ENCODE measurements around the gene GNPTAB.

The GNPTAB gene

DNA sequence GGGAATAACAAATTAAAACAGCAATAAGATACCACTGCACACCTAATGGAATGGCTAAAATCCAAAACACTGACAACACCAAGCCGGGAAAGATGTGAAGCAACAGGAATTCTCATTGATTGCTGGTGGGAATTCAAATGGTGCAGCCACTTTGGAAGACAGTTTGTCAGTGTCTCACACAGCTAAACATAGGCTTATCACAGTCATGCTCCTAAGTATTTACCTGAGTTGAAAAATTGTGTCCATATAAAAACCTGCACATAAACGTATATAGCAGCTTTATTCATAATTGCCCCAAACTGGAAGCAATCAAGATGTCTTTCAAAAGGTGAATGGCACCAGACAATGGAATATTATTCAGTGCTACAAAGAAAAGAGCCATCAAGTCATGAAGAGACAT is 21.6 kb downstream of the GNPTAB start:
- Histone ChIP-seq H3K4me1 (no peaks in the 10 kb centered on the region), H3K36me3 (no peaks in the 10 kb centered on the region), H3K4me3 (ENCODE audit: low read depth, low read length) (no peak overlapping the region), H3K27me3 (no peaks in the 10 kb centered on the region), H3K9me3 (no peaks in the 10 kb centered on the region)
- no peak for DNase-seq
- TF ChIP-seq, protein P1, sequence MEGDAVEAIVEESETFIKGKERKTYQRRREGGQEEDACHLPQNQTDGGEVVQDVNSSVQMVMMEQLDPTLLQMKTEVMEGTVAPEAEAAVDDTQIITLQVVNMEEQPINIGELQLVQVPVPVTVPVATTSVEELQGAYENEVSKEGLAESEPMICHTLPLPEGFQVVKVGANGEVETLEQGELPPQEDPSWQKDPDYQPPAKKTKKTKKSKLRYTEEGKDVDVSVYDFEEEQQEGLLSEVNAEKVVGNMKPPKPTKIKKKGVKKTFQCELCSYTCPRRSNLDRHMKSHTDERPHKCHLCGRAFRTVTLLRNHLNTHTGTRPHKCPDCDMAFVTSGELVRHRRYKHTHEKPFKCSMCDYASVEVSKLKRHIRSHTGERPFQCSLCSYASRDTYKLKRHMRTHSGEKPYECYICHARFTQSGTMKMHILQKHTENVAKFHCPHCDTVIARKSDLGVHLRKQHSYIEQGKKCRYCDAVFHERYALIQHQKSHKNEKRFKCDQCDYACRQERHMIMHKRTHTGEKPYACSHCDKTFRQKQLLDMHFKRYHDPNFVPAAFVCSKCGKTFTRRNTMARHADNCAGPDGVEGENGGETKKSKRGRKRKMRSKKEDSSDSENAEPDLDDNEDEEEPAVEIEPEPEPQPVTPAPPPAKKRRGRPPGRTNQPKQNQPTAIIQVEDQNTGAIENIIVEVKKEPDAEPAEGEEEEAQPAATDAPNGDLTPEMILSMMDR (IDR thresholded peaks at IDR 0.05; ENCODE audit: low read depth, low read length) = no peak

DNA sequence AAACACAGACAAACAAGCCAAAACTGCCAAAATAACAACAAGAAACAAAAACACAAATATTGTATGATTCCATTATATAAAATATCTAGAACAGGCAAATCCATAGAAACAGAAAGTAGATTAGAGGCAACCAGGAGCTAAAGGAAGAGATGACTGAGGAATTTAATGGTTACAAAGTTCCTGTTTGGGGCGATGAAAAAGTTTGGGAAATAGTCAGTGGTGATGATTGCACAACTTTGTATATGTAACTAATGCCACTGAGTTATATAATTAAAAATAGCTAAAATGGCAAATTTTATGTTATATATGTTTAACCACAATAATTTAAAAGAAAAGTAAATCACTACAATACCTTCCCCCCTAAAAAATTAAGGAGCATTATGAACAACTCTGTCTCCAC is 24.5 kb downstream of the GNPTAB start:
- no peaks in the 10 kb centered on the region for H3K27me3 ChIP-seq
- no peaks in the 10 kb centered on the region for H3K4me1 ChIP-seq
- TF ChIP-seq, protein P1 (IDR thresholded peaks at IDR 0.05; ENCODE audit: low read depth, low read length) = no peak
- DNase-seq = no peak
- no peak overlapping the region for H3K4me3 ChIP-seq (ENCODE audit: low read depth, low read length)
- no peaks in the 10 kb centered on the region for H3K9me3 ChIP-seq
- no peaks in the 10 kb centered on the region for H3K36me3 ChIP-seq

DNA sequence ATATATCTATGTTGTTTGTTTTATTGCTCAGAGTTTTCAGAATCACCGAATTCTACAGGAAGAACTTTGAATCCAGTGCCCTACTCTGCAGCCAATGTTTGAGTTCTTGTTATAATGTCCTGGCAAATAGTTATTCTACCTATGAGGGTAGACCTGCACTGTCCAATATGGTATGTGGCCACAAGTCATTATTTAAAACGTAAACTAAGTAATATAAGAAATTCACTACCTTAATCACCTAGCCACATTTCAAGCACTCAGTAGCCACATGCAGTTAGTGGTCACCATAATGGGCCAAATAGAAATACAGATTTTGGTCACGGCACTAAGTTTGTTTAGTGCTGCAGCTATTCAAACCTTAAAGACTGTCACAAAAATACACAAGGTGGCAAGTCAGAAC is 26.4 kb downstream of the GNPTAB start:
- TF ChIP-seq, protein P1 (IDR thresholded peaks at IDR 0.05; ENCODE audit: low read depth, low read length) = no peak
- DNase-seq = no peak
- Histone ChIP-seq H3K27me3 (no peaks in the 10 kb centered on the region), H3K4me3 (ENCODE audit: low read depth, low read length) (no peak overlapping the region), H3K36me3 (no peaks in the 10 kb centered on the region), H3K4me1 (no peaks in the 10 kb centered on the region), H3K9me3 (no peaks in the 10 kb centered on the region)

DNA sequence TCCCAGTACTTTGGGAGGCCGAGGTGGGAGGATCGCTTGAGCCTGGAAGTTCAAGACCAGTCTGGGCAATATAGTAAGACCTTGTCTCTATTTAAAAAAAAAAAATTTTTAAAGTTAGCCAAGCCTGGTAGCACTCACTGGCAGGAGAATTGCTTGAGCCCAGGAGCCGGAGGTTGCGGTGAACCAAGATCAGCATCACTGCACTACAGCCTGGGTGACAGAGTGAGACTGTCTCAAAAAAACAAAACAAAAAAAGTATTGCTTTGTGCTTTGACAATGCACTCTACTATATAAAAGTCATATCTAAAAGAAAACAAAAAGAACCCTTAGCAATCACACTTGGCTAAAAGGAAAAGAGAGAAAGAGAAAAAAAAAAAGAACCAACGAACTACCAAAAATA is 26.8 kb downstream of the GNPTAB start:
- Histone ChIP-seq H3K4me1 (no peaks in the 10 kb centered on the region), H3K9me3 (no peaks in the 10 kb centered on the region), H3K27me3 (no peaks in the 10 kb centered on the region), H3K36me3 (no peaks in the 10 kb centered on the region), H3K4me3 (ENCODE audit: low read depth, low read length) (no peak overlapping the region)
- TF ChIP-seq, protein P1 (IDR thresholded peaks at IDR 0.05; ENCODE audit: low read depth, low read length) = no peak
- no peak for DNase-seq

DNA sequence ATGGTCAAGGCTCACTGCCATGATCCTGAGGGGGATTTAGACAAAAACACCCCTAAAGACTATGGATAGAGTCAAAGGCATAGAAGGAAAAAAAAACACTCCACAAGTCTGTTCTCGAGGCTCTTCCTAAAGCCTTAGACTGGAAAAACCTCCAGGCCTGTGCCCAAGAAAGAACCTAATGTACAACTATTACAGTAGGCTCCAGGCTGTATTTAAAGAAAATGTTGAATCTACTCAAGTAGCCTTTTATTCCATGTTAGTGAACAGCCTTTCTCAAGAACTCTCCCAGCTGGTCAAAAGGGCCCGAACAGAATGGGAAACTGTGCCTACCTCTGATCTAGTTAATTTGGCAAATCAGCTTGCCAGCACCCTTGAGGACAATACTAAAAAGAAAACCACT is 28.3 kb downstream of the GNPTAB start:
- Histone ChIP-seq H3K4me1 (no peaks in the 10 kb centered on the region), H3K36me3 (no peaks in the 10 kb centered on the region), H3K4me3 (ENCODE audit: low read depth, low read length) (no peak overlapping the region), H3K27me3 (no peaks in the 10 kb centered on the region), H3K9me3 (no peaks in the 10 kb centered on the region)
- DNase-seq = no peak
- TF ChIP-seq, protein P1 (IDR thresholded peaks at IDR 0.05; ENCODE audit: low read depth, low read length) = no peak

DNA sequence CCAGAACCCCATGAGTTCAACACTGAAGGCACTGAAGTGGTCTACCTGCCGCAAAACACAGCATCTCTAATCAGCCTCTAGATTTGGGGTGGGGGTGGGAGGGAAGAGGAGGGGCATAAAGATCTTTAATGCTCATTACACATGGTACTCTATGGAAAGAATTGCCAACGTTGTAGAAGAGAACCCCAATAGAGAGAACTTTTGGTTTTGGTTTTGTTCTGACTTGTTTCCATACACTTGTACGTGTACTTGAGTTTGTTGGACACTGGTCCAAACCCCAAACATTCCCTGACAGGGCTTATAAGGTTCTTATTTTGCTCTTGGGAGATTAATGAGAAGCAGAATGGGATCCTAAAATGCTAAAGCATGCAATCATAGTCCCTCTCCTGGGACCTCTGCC is 31.0 kb downstream of the GNPTAB start:
- no peak for DNase-seq

More for the DNA sequence above, 31.0 kb downstream of the GNPTAB start:
- no peaks in the 10 kb centered on the region for H3K36me3 ChIP-seq
- H3K27me3 ChIP-seq = no peaks in the 10 kb centered on the region
- no peaks in the 10 kb centered on the region for H3K4me1 ChIP-seq
- no peak overlapping the region for H3K4me3 ChIP-seq (ENCODE audit: low read depth, low read length)
- TF ChIP-seq, protein P1 (IDR thresholded peaks at IDR 0.05; ENCODE audit: low read depth, low read length) = no peak
- H3K9me3 ChIP-seq = no peaks in the 10 kb centered on the region

Data from BE2C (cell line).